Stimulated activated naive CD4-positive, alpha-beta T cell treated with Interleukin-2 at 50 U/mL for 16 hours (primary cell): Measurements from ENCODE around the gene PHF20.
"Not testable (repeated sequence)": the region's sequence is repeated elsewhere in the genome, so short reads cannot be mapped to it uniquely, and the experiment has no call there.

Experiments used
- DNase-seq: peaks from one replicate; lab custom pipeline; 2025; lab: John Stamatoyannopoulos, UW

PHF20 gene

GRCh38 chr20:35771689-35772562, at the start of gene PHF20:
Gene PHF20, plus strand, starts transcription at chr20:35772015. Its CDS starts 29,508 bp downstream, at chr20:35801523.
- peak; percentile 98 for DNase-seq

- DNase-seq, result not testable (repeated sequence)
These were observed 48.6 kb upstream of the PHF20 start for GRCh38 chr20:35723275-35723639.

- not testable (repeated sequence) for DNase-seq
These were observed 48.0 kb upstream of the PHF20 start for GRCh38 chr20:35723652-35724320.

- no peak for DNase-seq
These were observed 47.2 kb upstream of the PHF20 start for GRCh38 chr20:35724321-35725230.

GRCh38 chr20:35726842-35727711, 44.7 kb upstream of the PHF20 start:
- no peak for DNase-seq

GRCh38 chr20:35729283-35729807, 42.5 kb upstream of the PHF20 start:
- no peak for DNase-seq

- no peak for DNase-seq
These were observed 41.8 kb upstream of the PHF20 start for GRCh38 chr20:35729836-35730582.

GRCh38 chr20:35730583-35731468, 41.0 kb upstream of the PHF20 start:
- no peak for DNase-seq

- no peak for DNase-seq
These were observed 40.4 kb upstream of the PHF20 start for GRCh38 chr20:35731469-35731788.

GRCh38 chr20:35731862-35732643, 39.8 kb upstream of the PHF20 start:
- no peak for DNase-seq

GRCh38 chr20:35732644-35732982, 39.2 kb upstream of the PHF20 start:
- no peak for DNase-seq

- no peak for DNase-seq
These were observed 37.4 kb upstream of the PHF20 start for GRCh38 chr20:35734374-35734773.

GRCh38 chr20:35734777-35735649, 36.8 kb upstream of the PHF20 start:
- DNase-seq, result no peak

GRCh38 chr20:35735826-35736470, 35.9 kb upstream of the PHF20 start:
- no peak for DNase-seq

GRCh38 chr20:35737865-35738333, 33.9 kb upstream of the PHF20 start:
- DNase-seq, result no peak

GRCh38 chr20:35738410-35739179, 33.2 kb upstream of the PHF20 start:
- DNase-seq, result no peak
